ENCODE data around the gene LST1. TPM values are rescaled to one million over a fixed set of nuclear protein-coding genes. Genes with fewer than 3 reads are reported as not detected.
"Not testable (repeated sequence)": the region's sequence is repeated elsewhere in the genome, so short reads cannot be mapped to it uniquely, and the experiment has no call there.

The LST1 gene
- total RNA-seq, 1 experiment from 2014 or later, result not detected

DNA sequence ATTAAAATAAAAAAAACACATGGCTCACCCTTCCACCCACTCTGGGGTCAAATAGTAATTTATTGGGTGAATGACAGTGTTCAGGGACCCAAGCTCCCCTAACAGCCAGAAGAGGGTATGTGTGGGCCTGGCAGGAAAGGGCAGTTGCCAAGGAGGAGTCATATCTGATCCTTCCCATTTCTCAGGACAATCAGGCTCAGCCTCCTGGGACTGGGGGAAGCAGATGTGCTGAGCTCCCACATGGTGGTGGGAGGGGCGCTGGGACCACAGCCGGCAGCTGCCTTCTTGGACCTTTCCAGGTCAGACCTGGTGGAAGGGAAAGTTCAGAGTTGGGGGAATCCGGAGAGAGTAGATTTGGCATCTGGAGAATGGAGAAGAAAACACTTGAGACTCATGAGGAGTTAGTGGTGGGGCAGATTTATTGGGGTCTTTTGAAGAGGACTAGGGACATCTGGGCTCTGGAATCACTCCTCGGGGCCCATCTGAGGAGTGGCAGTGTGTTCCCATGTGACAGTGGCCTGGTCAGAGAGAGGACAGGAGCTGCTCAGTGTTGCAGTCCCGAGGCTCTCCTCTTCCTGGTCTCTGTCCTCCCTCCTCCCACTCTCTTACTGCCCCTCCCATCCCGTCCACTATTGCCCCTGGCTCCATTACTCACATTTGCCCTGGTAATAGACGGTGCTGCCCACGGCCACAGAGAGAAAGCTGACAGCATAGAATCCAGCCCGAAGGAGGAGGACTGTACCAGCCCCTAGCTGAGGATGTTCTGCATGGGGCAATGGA is 3.0 kb downstream of the LST1 start:
- DNase-seq (ENCODE audit: low read depth, low spot score) (no peak), ATAC-seq (0 out of 2 replicates have a peak, but pooled peaks have one; percentile 24)
- POLR2A ChIA-PET, result no interaction called here
- Histone ChIP-seq H3K27ac (ENCODE audit: low read length) (no peak overlapping the region), H3K4me1 (ENCODE audit: control insufficient read depth, insufficient read depth, low read length) (no peaks in the 10 kb centered on the region), H3K4me3 (ENCODE audit: low read depth in 2 of 2, low read length in 2 of 2) (no peak overlapping the region), H3K9me3 (ENCODE audit: control insufficient read depth, insufficient read depth, low read depth, low read length) (no peaks in the 10 kb centered on the region), H3K36me3 (ENCODE audit: control insufficient read depth, insufficient read depth, low read length) (no peaks in the 10 kb centered on the region), H3K27me3 (ENCODE audit: control insufficient read depth, insufficient read depth, low read length) (no peaks in the 10 kb centered on the region)
- in situ Hi-C loops (cut with HindIII; ENCODE audit: low pct_unique_long_range_greater_than_20kb, low sequenced_read_pairs) (no loop called here), intact Hi-C loops (cut with micrococcal nuclease; ENCODE audit: unreplicated experiment) (no loop called here)
- no peak for TF ChIP-seq TCF7L2 (IDR thresholded peaks at IDR 0.05; ENCODE audit: low read depth, low read length)
- TF ChIP-seq SIN3A (IDR thresholded peaks at IDR 0.05; ENCODE audit: borderline replicate concordance, insufficient read depth, low read depth, low read length), result no peak
- TF ChIP-seq POLR2AphosphoS5 (IDR thresholded peaks at IDR 0.05; ENCODE audit: low read depth, low read length), result no peak
- TF ChIP-seq, protein P1, sequence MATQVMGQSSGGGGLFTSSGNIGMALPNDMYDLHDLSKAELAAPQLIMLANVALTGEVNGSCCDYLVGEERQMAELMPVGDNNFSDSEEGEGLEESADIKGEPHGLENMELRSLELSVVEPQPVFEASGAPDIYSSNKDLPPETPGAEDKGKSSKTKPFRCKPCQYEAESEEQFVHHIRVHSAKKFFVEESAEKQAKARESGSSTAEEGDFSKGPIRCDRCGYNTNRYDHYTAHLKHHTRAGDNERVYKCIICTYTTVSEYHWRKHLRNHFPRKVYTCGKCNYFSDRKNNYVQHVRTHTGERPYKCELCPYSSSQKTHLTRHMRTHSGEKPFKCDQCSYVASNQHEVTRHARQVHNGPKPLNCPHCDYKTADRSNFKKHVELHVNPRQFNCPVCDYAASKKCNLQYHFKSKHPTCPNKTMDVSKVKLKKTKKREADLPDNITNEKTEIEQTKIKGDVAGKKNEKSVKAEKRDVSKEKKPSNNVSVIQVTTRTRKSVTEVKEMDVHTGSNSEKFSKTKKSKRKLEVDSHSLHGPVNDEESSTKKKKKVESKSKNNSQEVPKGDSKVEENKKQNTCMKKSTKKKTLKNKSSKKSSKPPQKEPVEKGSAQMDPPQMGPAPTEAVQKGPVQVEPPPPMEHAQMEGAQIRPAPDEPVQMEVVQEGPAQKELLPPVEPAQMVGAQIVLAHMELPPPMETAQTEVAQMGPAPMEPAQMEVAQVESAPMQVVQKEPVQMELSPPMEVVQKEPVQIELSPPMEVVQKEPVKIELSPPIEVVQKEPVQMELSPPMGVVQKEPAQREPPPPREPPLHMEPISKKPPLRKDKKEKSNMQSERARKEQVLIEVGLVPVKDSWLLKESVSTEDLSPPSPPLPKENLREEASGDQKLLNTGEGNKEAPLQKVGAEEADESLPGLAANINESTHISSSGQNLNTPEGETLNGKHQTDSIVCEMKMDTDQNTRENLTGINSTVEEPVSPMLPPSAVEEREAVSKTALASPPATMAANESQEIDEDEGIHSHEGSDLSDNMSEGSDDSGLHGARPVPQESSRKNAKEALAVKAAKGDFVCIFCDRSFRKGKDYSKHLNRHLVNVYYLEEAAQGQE (IDR thresholded peaks at IDR 0.05; ENCODE audit: insufficient read depth in 1 of 2, low read depth in 2 of 2, low read length in 1 of 2), result no peak
- TF ChIP-seq, protein P2, sequence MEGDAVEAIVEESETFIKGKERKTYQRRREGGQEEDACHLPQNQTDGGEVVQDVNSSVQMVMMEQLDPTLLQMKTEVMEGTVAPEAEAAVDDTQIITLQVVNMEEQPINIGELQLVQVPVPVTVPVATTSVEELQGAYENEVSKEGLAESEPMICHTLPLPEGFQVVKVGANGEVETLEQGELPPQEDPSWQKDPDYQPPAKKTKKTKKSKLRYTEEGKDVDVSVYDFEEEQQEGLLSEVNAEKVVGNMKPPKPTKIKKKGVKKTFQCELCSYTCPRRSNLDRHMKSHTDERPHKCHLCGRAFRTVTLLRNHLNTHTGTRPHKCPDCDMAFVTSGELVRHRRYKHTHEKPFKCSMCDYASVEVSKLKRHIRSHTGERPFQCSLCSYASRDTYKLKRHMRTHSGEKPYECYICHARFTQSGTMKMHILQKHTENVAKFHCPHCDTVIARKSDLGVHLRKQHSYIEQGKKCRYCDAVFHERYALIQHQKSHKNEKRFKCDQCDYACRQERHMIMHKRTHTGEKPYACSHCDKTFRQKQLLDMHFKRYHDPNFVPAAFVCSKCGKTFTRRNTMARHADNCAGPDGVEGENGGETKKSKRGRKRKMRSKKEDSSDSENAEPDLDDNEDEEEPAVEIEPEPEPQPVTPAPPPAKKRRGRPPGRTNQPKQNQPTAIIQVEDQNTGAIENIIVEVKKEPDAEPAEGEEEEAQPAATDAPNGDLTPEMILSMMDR (IDR thresholded peaks at IDR 0.05), result no peak
- CTCF ChIA-PET, result no interaction called here
- BruUV-seq (replicated peaks), result no TSS peak

DNA sequence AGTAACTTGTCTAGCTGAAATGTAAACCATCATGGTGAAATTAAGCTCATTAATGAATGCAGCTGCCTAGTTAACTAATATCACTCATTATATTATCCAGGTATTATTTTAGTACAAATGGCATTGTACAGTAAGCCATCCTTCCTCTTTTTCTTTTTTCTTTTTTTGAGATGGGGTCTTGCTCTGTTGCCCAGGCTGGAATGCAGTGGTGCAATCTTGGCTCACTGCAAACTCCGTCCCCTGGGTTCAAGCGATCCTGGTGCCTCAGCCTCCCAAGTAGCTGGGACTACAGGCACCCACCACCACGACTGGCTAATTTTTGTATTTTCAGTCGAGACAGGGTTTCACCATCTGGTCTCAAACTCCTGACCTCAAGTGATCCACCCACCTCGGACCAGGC is 4.6 kb downstream of the LST1 start:
- intact Hi-C loops (cut with micrococcal nuclease; ENCODE audit: unreplicated experiment); H3K27ac ChIP-seq (ENCODE audit: low read length); BruUV-seq (replicated peaks); H3K4me3 ChIP-seq (ENCODE audit: low read depth in 2 of 2, low read length in 2 of 2); H3K27me3 ChIP-seq (ENCODE audit: control insufficient read depth, insufficient read depth, low read length); DNase-seq (ENCODE audit: low read depth, low spot score); H3K9me3 ChIP-seq (ENCODE audit: control insufficient read depth, insufficient read depth, low read depth, low read length); H3K36me3 ChIP-seq (ENCODE audit: control insufficient read depth, insufficient read depth, low read length); in situ Hi-C loops (cut with HindIII; ENCODE audit: low pct_unique_long_range_greater_than_20kb, low sequenced_read_pairs); H3K4me1 ChIP-seq (ENCODE audit: control insufficient read depth, insufficient read depth, low read length); ATAC-seq: not testable (repeated sequence)
- POLR2A ChIA-PET, result interaction anchor here (0.6 kb wide), 2 partner anchors 18 to 43 kb away, joined by 4 to 8 read pairs; partner anchors contain the start of gene NFKBIL1
- CTCF ChIA-PET, result interaction anchor here (0.9 kb wide), 1 partner anchor 40 kb away, joined by 3 read pairs; no protein-coding TSS in a partner anchor

DNA sequence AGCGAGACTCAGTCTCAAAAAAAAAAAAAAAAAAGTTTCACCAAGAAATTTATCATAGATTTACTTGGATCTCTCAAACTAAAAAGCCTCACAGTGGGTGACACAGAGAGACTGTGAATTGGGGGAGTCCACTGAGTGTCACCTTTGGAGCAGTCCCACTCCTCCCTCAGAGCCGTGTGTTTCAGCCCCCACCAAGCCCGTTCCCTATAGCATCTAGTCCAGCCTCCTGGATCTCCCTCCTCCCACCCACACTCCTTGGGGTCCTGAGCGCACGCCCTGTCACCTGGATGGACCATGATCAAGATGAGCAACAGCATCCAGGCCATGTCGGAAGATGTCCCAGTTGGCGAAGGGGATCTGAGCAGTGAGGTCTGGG is 6.3 kb downstream of the LST1 start:
- intact Hi-C loops (cut with micrococcal nuclease; ENCODE audit: unreplicated experiment), result no loop called here
- no peaks in the 10 kb centered on the region for H3K9me3 ChIP-seq (ENCODE audit: control insufficient read depth, insufficient read depth, low read depth, low read length)
- in situ Hi-C loops (cut with HindIII; ENCODE audit: low pct_unique_long_range_greater_than_20kb, low sequenced_read_pairs), result no loop called here
- no peaks in the 10 kb centered on the region for H3K27me3 ChIP-seq (ENCODE audit: control insufficient read depth, insufficient read depth, low read length)
- DNase-seq (ENCODE audit: low read depth, low spot score), result no peak
- TF ChIP-seq POLR2AphosphoS5 (IDR thresholded peaks at IDR 0.05; ENCODE audit: low read depth, low read length), result no peak
- no peak for ATAC-seq
- H3K36me3 ChIP-seq (ENCODE audit: control insufficient read depth, insufficient read depth, low read length), result no peaks in the 10 kb centered on the region
- H3K27ac ChIP-seq (ENCODE audit: low read length), result no peak overlapping the region
- no peaks in the 10 kb centered on the region for H3K4me1 ChIP-seq (ENCODE audit: control insufficient read depth, insufficient read depth, low read length)
- no TSS peak for BruUV-seq (replicated peaks)
- CTCF ChIA-PET, result interaction anchor here (1.5 kb wide), 1 partner anchor 12 kb away, joined by 14 read pairs; no protein-coding TSS in a partner anchor
- POLR2A ChIA-PET, result interaction anchor here (0.6 kb wide), 2 partner anchors 51 to 71 kb away, joined by 7 read pairs; no protein-coding TSS in a partner anchor
- H3K4me3 ChIP-seq (ENCODE audit: low read depth in 2 of 2, low read length in 2 of 2), result no peak overlapping the region
